ENCODE results near the gene SNX21. TPM values are rescaled to one million over a fixed set of nuclear protein-coding genes. Genes with fewer than 3 reads are reported as not detected.
"Not testable (repeated sequence)": the region's sequence is repeated elsewhere in the genome, so short reads cannot be mapped to it uniquely, and the experiment has no call there.

SNX21 gene, protein sequence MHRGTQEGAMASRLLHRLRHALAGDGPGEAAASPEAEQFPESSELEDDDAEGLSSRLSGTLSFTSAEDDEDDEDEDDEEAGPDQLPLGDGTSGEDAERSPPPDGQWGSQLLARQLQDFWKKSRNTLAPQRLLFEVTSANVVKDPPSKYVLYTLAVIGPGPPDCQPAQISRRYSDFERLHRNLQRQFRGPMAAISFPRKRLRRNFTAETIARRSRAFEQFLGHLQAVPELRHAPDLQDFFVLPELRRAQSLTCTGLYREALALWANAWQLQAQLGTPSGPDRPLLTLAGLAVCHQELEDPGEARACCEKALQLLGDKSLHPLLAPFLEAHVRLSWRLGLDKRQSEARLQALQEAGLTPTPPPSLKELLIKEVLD
- 10 to 100 TPM in 5 of 8 experiments, 1 to 10 TPM in 3; 7.6 to 42.1 (median 15.8) TPM for total RNA-seq

DNA sequence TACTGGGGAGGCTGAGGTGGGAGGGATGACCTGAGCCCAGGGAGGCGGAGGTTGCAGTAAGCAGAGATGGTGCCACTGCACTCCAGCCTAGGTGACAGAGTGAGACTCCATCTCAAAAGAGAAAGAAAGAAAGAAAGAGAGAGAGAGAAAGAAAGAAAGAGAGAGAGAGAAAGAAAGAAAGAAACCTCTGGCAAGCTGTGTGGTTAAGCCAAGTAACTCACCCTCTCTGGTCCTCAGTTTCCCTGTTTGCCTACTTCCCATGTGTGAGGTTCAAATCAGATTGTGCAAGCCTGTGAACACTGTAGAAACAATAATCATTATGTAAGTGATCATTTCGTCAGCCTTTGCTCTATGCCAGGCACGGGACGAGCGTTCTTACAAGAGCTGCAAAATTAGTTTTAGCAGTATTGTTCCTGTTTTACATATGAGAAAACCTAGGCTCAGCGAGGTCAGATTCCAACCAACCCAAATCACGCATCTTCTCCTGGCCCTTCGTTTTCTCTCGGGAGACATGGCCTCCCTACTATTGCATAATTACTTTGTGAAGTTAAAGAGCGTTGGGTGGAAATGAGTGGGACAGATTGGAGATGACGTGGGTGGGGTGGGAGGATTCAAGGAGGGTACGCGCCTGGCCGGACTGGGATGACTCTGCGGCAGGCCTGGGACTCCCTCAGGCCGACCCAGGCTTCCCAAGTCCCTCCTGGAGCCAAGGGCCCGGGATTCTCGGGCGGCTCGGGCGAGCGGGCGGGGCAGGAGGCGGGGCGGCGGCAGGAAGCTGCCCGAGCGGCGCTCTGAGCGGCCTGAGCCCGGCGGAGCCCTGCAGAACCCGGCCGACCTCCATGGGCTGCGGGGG, at the start of gene SNX21:
Gene SNX21 (plus strand): TSS at position 770 of the 853 bp plus-strand sequence. CDS start 121 bp downstream, outside the sequence.
- Histone ChIP-seq H3K4me3 (peak within 1 kb of the TSS; percentile 42 to 72 (median 61)), H3K4me1 (replicated peaks in 1 of 2) (peaks cover 0 to 2% of the 10 kb centered on the region in 2 donors), H3K27ac (peak within 1 kb of the TSS; percentile 29 to 31)
- in situ Hi-C loops (cut with MboI; ENCODE audit: low pct_unique_long_range_greater_than_20kb in 2 of 9, low sequenced_read_pairs in 9 of 9, unreplicated experiment in 9 of 9): no loop called here
- peak; percentile 69 to 94 (median 90) for ATAC-seq (replicated peaks in 6 of 8)
- 7 to 40% (median 30%) methylated on average over 1 to 9 of the region's 35 CpGs; no CpG with 5 or more reads in 2 of the 10 experiments for WGBS, 10 experiments

DNA sequence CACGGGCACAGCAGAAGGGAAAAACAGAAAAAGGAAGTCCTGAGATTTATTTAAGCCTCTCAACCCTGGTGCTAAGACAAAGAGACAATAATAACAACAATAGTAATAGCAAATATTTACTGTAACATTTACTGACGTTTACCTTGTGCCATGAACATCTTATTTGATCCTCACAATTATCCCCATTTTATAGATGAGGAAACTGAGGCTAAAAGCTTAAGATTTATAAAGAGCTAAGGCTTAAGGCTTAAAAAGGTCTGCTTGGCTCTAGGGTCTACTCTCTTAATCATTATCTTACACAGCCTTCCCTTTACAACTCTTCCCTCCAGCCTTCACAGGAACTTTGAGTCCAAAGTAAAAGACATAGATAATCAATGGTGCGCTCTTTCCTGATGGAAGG, 45.2 kb upstream of the SNX21 start:
- ATAC-seq (replicated peaks in 6 of 8): no peak
- in situ Hi-C loops (cut with MboI; ENCODE audit: low pct_unique_long_range_greater_than_20kb in 2 of 9, low sequenced_read_pairs in 9 of 9, unreplicated experiment in 9 of 9): no loop called here
- WGBS, 10 experiments: 45 to 75% (median 57%) methylated on average over 1 to 3 of the region's 3 CpGs; no CpG with 5 or more reads in 1 of the 10 experiments
- H3K4me3 ChIP-seq: no peak overlapping the region
- no peak overlapping the region for H3K27ac ChIP-seq
- H3K4me1 ChIP-seq (replicated peaks in 1 of 2): peaks cover 4 to 8% of the 10 kb centered on the region in 2 donors

DNA sequence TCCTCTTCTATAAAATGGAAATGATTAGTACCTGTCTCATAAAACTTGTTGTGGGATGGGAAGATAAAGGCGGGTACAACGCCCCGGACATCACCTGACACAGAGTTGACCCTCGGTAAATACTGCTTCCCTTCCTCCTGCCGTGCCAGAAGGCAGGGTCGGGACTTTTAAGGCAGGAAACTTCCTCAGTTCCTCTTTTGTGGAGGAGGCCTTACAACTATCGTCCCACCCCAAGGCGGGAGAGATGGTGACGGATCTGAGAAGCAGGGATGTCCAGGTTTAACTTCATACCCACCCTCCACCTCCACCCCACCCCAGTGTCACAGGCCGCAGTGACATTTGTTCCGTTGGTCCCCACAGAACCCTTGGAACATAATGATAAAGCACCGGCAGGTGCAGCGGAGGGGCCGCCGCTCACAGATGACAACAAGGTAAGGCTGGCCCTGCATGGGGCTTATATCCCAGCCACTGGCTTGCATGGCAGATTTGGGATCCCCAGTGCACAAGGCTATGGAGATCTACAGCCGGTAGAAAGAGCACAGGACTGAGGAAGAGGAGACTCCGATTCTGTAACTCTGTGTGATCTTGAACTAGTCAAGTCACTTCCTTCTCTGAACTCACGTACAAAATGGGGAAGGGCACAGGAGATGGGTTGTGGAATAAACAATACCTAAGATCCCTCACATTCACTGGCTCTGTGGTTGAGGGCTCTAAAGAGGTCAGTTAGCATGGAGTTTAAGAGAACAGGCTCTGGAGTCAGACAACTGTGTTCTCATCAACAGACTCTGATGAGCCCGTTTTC, 41.1 kb upstream of the SNX21 start:
- in situ Hi-C loops (cut with MboI; ENCODE audit: low pct_unique_long_range_greater_than_20kb in 2 of 9, low sequenced_read_pairs in 9 of 9, unreplicated experiment in 9 of 9): no loop called here
- no peak for ATAC-seq (replicated peaks in 6 of 8)
- peak overlapping the region; percentile 85 to 95 for H3K27ac ChIP-seq
- H3K4me1 ChIP-seq (replicated peaks in 1 of 2): peaks cover 4 to 8% of the 10 kb centered on the region in 2 donors
- WGBS, 10 experiments: 12 to 68% (median 28%) methylated on average over 2 to 11 of the region's 19 CpGs; no CpG with 5 or more reads in 2 of the 10 experiments
- H3K4me3 ChIP-seq: peak overlapping the region; percentile 86 to 100 (median 95)

DNA sequence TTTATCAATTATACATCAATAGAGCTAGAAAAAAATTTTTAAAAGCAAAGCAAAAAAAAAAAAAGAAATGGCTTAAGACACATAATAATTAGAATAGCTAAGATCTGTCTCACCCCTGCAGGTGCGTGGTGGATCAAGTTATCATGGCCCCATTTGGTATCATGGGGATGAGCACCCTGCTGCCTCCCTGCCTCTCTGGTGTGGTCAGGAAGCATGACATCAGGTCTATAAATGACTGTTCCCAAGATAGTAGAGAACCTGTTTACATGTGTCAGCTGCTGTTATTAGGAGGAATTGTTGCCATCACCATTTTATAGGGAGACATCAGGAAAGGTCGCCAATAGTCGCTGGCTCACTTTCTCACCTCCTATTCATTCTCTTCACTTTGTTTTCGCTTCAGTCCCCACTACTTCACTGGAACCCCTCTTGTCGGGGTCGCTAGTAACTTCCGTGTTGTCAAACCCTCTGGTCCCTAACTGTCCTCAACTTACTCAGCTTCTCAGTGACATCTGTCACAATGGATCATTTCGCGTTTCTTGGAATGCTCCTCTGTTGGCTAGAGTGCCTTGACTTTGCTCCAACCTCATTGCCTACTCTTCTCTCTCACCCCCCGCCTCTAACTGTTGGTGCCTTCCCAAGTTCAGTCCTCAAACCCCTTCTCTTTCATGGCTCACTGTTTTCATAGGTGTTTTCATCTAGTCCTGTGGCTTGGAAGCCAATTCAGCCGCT, 37.1 kb upstream of the SNX21 start:
- Histone ChIP-seq H3K4me1 (replicated peaks in 1 of 2) (peaks cover under 1 to 6% of the 10 kb centered on the region in 2 donors), H3K27ac (no peak overlapping the region), H3K4me3 (no peak overlapping the region)
- WGBS, 10 experiments: 87 to 100% (median 96%) methylated on average over 3 to 11 of the region's 11 CpGs; no CpG with 5 or more reads in 1 of the 10 experiments
- in situ Hi-C loops (cut with MboI; ENCODE audit: low pct_unique_long_range_greater_than_20kb in 2 of 9, low sequenced_read_pairs in 9 of 9, unreplicated experiment in 9 of 9): no loop called here
- ATAC-seq (replicated peaks in 6 of 8): no peak

DNA sequence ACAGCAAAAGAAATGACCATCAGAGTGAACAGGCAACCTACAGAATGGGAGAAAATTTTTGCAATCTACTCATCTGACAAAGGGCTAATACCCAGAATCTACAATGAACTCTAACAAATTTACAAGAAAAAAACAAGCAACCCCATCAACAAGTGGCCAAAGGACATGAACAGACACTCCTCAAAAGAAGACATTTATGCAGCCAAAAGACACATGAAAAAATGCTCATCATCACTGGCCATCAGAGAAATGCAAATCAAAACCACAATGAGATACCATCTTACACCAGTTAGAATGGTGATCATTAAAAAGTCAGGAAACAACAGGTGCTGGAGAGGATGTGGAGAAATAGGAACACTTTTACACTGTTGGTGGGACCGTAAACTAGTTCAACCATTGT, 36.1 kb upstream of the SNX21 start:
- H3K4me3 ChIP-seq; ATAC-seq (replicated peaks in 6 of 8); in situ Hi-C loops (cut with MboI; ENCODE audit: low pct_unique_long_range_greater_than_20kb in 2 of 9, low sequenced_read_pairs in 9 of 9, unreplicated experiment in 9 of 9); H3K4me1 ChIP-seq (replicated peaks in 1 of 2); H3K27ac ChIP-seq: not testable (repeated sequence)
- WGBS, 10 experiments: no CpG with 5 or more reads among the region's 1 CpG

DNA sequence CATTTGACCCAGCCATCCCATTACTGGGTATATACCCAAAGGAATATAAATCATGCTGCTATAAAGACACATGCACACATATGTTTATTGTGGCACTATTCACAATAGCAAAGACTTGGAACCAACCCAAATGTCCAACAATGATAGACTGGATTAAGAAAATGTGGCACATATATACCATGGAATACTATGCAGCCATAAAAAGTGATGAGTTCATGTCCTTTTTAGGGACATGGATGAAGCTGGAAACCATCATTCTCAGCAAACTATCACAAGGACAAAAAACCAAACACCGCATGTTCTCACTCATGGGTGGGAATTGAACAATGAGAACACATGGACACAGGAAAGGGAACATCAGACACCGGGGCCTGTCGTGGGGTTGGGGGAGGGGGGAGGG, 35.6 kb upstream of the SNX21 start:
- H3K27ac ChIP-seq; ATAC-seq (replicated peaks in 6 of 8); H3K4me3 ChIP-seq; H3K4me1 ChIP-seq (replicated peaks in 1 of 2); in situ Hi-C loops (cut with MboI; ENCODE audit: low pct_unique_long_range_greater_than_20kb in 2 of 9, low sequenced_read_pairs in 9 of 9, unreplicated experiment in 9 of 9): not testable (repeated sequence)
- no CpG with 5 or more reads among the region's 3 CpGs for WGBS, 10 experiments

DNA sequence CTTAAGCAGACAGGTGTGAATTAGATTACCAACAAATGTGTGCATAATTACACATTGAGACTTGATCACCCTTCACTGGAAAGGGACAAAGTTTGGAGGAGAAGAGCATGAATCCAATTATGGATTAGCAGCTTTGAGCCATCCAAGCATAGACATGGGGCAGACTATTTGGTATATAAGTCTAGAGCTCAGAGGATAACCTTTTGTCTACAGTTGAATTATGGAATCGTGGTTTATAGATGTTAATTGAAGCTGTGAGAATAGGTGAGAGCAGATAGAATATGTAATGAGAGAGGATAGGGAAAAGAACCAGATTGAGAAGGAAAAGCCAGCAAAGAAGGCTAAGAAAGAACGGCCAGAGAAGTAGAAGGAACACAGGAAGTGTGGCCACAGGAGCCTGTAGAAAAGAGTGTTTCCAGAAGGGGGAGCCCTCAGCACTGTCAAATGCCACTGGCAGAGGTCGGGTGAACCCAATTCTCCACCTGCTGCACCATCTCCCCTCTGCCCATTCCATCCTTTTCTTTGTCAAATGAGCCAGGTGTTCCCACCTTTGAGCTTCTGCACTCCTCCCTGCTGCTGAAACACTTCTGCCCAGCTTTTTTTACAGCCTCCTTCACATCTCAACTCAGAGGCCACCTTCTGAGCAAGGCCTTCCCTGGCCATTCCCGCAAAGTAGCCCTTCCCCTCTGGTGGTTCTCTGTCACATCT, 34.5 kb upstream of the SNX21 start:
- no peak overlapping the region for H3K27ac ChIP-seq
- no peaks in the 10 kb centered on the region for H3K4me1 ChIP-seq (replicated peaks in 1 of 2)
- H3K4me3 ChIP-seq: no peak overlapping the region
- peak in 6 of 8 experiments; percentile 36 to 96 (median 81) for ATAC-seq (replicated peaks in 6 of 8)
- 0 to 67% (median 32%) methylated on average over 1 to 4 of the region's 4 CpGs; no CpG with 5 or more reads in 1 of the 10 experiments for WGBS, 10 experiments
- in situ Hi-C loops (cut with MboI; ENCODE audit: low pct_unique_long_range_greater_than_20kb in 2 of 9, low sequenced_read_pairs in 9 of 9, unreplicated experiment in 9 of 9): no loop called here

DNA sequence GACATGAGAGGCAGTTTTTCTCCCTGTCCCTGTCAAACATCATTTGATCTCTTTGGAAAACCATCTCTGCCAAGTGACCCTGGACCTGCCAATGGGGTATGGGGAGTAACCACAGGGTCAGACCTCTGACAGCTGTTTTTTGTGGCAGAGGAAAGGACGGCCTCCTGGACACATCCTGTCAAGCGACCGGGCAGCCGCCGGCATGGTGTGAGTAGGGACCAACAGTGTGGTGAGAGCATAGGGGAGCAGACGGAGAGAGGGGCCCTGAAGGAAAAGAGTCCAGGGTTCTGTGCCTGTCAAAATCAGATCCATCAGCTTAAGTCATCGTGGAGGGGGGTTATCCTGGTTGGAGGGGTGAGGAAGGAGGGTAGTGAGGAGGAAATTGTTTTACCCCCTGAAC, 31.7 kb upstream of the SNX21 start:
- no peak for ATAC-seq (replicated peaks in 6 of 8)
- H3K4me3 ChIP-seq: no peak overlapping the region
- 83 to 100% (median 84%) methylated on average over 1 to 6 of the region's 7 CpGs; no CpG with 5 or more reads in 5 of the 10 experiments for WGBS, 10 experiments
- H3K27ac ChIP-seq: no peak overlapping the region
- no peaks in the 10 kb centered on the region for H3K4me1 ChIP-seq (replicated peaks in 1 of 2)
- in situ Hi-C loops (cut with MboI; ENCODE audit: low pct_unique_long_range_greater_than_20kb in 2 of 9, low sequenced_read_pairs in 9 of 9, unreplicated experiment in 9 of 9): no loop called here

DNA sequence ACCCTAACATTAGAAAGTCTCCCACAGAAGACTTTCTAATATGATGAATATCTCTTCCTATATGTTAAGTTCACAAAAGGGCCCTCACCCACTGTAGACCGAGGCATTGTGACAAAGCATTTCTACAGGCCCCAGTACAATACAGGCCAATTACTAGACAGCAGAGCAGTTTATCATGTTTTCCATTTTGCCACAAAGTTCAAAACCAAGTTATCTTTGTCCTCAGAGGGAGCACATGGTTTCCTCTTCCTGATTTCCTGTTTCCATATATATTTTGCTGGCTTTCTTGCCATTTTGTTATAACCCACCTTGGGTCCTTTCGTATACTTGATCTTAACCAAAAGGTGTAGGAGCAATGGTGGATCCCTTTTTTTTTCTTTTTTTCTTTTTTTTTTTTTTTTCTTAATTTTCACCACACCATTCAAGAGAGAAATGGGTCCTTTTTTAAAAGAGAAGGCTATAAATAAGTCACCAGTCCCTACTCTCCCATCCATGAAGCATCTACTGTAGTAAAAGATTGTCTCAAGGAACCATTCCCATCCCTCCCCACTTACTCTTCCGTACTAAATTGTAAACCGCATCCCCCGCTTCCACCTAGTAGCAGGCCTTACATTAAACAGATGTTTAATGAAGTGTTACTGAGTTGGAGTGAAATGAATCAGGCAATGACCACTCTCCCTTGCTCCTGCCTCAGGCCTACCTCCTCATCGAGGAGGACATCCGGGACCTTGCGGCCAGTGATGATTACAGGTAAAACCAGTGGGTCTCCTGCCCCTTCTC, 23.2 kb upstream of the SNX21 start:
- in situ Hi-C loops (cut with MboI; ENCODE audit: low pct_unique_long_range_greater_than_20kb in 2 of 9, low sequenced_read_pairs in 9 of 9, unreplicated experiment in 9 of 9): no loop called here
- no peak for ATAC-seq (replicated peaks in 6 of 8)
- Histone ChIP-seq H3K4me1 (replicated peaks in 1 of 2) (peaks cover 0 to 6% of the 10 kb centered on the region in 2 donors), H3K4me3 (no peak overlapping the region), H3K27ac (no peak overlapping the region)
- WGBS, 10 experiments: 43 to 100% (median 96%) methylated on average over 2 to 8 of the region's 8 CpGs

DNA sequence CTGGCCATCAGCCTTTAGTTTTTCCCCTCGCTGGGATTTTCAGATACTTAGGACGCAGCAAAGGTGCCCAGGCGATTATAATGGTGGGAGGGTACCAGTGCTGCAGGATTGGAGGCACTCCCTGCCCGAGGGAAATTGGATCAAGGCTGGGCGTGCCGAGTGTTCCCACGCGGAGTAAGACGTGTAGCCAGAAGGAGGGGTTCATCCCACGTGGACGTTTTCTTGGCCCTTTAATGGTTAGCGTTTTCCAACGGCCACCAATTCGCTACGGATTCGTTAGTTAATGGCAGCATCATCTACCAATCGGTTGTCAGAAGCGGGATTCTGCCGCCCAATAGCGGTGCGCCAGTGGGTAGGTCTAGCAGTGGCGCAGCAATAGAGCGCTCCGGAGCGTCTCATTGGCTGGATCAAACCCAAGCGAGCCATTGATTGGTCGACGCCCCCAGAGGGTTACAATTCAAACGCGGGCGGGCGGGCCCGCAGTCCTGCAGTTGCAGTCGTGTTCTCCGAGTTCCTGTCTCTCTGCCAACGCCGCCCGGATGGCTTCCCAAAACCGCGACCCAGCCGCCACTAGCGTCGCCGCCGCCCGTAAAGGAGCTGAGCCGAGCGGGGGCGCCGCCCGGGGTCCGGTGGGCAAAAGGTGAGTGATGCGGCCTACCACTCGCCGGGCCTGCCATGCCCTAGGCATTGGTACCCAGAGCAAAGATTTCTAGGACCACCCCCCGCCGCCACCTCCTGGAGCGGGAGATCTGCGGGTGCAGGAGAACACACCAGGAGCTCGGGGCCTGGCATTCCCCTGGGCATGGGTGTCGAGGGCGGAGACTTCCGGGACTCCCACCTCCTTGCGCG, 21.2 kb upstream of the SNX21 start, which contains the start of gene UBE2C:
Gene UBE2C (plus strand): TSS at position 488 of the 849 bp plus-strand sequence. CDS start 52 bp downstream, at position 540.
- peak within 1 kb of the TSS; percentile 69 to 83 for H3K27ac ChIP-seq
- in situ Hi-C loops (cut with MboI; ENCODE audit: low pct_unique_long_range_greater_than_20kb in 2 of 9, low sequenced_read_pairs in 9 of 9, unreplicated experiment in 9 of 9): no loop called here
- WGBS, 10 experiments: 0 to 40% (median 7%) methylated on average over 1 to 28 of the region's 65 CpGs; no CpG with 5 or more reads in 2 of the 10 experiments
- H3K4me3 ChIP-seq: peak within 1 kb of the TSS; percentile 30 to 62 (median 37)
- ATAC-seq (replicated peaks in 6 of 8): peak; percentile 98 to 99 (median 98)
- peaks cover 0 to 6% of the 10 kb centered on the region in 2 donors for H3K4me1 ChIP-seq (replicated peaks in 1 of 2)
